AG09319 (cell line): Measurements from ENCODE around the gene SV2B.

Experiments
- DNase-seq: peaks from one replicate; pipeline ENCODE4 v3.0.0-alpha.2; 2010; ENCODE audit warnings: low read depth; ENCODE audit errors: extremely low read depth
- TF ChIP-seq, protein P1 (sequence below): IDR thresholded peaks from 2 replicates; pipeline ENCODE4 v1.5.1; 2011; ENCODE audit warnings: low read depth, mild to moderate bottlenecking, inconsistent platforms, low read length, moderate library complexity

Gene SV2B

DNA sequence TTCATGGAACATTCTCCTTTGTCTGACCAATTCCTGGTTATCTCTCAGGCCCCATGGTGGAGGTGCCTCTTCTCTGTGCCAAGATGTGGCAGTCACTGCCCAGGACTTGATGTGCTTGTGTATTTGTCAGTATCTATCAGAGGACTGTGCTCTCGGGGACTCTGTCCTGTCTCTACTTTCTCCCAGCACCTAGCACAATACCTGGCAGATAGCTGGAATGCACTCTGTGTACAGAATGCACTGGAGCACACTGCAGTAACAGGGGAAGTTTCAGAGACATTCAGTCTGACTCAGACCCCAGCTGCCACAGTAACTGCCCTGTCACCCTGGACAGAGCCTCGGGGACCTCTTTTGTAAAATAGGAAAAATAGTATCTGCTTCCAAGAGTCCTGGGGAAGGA is 34.6 kb upstream of the SV2B start:
- TF ChIP-seq, protein P1, sequence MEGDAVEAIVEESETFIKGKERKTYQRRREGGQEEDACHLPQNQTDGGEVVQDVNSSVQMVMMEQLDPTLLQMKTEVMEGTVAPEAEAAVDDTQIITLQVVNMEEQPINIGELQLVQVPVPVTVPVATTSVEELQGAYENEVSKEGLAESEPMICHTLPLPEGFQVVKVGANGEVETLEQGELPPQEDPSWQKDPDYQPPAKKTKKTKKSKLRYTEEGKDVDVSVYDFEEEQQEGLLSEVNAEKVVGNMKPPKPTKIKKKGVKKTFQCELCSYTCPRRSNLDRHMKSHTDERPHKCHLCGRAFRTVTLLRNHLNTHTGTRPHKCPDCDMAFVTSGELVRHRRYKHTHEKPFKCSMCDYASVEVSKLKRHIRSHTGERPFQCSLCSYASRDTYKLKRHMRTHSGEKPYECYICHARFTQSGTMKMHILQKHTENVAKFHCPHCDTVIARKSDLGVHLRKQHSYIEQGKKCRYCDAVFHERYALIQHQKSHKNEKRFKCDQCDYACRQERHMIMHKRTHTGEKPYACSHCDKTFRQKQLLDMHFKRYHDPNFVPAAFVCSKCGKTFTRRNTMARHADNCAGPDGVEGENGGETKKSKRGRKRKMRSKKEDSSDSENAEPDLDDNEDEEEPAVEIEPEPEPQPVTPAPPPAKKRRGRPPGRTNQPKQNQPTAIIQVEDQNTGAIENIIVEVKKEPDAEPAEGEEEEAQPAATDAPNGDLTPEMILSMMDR, result no peak
- DNase-seq, result no peak

GRCh38 chr15:91067036-91067435 is 33.0 kb upstream of the SV2B start:
- TF ChIP-seq, protein P1, result no peak
- DNase-seq, result no peak

DNA sequence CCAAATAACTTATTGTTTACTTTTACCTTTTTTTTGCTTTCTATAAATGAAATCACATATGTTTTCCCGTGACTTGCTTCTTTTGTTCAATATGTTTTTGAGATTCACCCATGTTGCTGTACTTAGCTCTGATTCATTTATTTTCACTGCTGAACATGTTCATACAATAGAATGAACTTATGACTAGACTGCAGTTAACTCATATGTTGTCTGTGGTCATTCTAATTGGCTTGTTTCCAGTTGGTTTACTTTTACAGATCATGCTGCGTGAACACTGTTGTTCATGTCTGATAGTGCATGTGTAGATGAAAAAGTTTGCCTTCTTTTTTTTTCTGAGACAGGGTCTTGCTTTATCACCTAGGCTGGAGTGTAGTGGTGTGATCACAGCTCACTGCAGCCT is 31.6 kb upstream of the SV2B start:
- DNase-seq, result no peak
- TF ChIP-seq, protein P1, result no peak

GRCh38 chr15:91068966-91069365 is 31.1 kb upstream of the SV2B start:
- no peak for DNase-seq
- TF ChIP-seq, protein P1, result no peak; the same call in 1 of the 2 replicates

DNA sequence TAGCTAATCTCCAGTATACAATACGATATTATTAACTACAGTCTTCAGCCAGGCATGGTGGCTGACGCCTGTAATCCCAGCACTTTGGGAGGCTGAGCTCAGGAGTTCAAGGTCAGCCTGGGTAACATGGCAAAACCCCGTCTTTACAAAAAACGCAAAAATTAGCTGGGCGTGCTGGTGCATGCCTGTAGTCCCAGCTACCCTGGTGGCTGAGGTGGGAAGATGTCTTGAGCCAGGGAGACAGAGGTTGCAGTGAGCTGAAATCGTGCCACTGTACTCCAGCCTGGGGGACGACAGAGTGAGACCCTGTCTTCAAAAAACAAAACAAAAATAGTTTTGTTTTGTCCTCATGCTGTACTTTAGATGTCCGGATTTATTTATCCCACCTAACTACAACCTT is 29.2 kb upstream of the SV2B start:
- DNase-seq, result no peak
- TF ChIP-seq, protein P1, result no peak

DNA sequence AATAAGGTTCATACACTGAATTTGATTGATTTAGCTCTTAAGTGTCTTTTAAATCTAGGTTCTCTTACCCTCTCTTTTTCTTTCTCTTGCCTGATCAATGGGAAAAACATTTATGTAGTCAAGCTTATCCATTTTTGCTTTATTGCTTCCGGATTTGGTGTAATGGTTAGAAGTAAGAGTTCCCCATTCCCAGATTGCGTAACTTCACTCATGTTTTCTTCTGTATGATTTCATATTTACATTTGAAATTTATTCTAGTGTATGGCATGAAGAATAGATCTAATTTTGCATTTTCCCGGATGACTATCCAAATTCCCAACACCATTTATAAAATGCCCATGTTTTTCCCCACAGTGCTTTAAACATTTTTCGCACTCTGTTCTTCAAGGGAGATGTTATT is 27.9 kb upstream of the SV2B start:
- no peak for DNase-seq
- TF ChIP-seq, protein P1, result no peak

DNA sequence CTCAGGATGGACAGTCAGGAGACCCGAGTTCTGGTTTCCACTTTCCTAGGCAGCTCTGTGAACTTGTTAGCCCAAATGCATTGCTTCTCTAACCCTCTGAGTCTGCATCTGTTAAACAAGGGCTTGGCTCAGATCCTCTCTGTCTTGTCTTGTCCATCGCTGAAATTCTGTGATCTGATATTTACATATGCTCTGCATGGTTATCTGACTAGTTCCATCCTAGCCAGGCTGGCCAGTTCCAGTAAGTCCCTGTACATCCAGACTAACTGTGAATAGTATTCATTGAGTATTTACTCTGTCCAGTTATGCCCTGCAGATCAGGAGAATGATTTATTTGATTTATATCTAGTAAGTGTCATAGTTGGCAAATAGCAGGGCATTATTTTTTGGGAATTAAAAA is 27.0 kb upstream of the SV2B start:
- no peak for DNase-seq
- TF ChIP-seq, protein P1, result no peak
